CD4-positive, alpha-beta T cell (primary cell): ENCODE results near the gene RAPGEF5. TPM values are rescaled to one million over a fixed set of nuclear protein-coding genes. Genes with fewer than 3 reads are reported as not detected.

Experiments
- ATAC-seq: fragments of 200-7000 bp; cut with Tn5 transposase; one replicate; pipeline ENCODE4 v1.10.0; 2022; ENCODE audit warnings: mild to moderate bottlenecking; ENCODE audit not compliant: poor library complexity
- CTCF ChIA-PET: fragments of 350-600 bp; sonication (Branson Sonifier 250); formaldehyde crosslinking; loops from one replicate; lab custom pipeline; 2021; ENCODE audit warnings: antibody characterized with exemption, inconsistent platforms; lab: Charles Lee
- POLR2A ChIA-PET: fragments of 350-600 bp; sonication (Branson Sonifier 250); formaldehyde crosslinking; loops from one replicate; lab custom pipeline; 2021; ENCODE audit warnings: antibody characterized with exemption, inconsistent platforms; lab: Charles Lee
- DNase-seq, 14 experiments: peaks; one replicate each; pipeline ENCODE4 v3.0.0-alpha.2; 2013 to 2020; ENCODE audit warnings: mixed read lengths in 2 of 14
- H3K27ac ChIP-seq, 2 donors: one replicate each; pipeline versions ENCODE4 v1.5.1 to v1.7.0; 2013; ENCODE audit warnings: low read length in 2 of 2, low read depth in 1 of 2, mild to moderate bottlenecking in 1 of 2
- H3K27me3 ChIP-seq, 2 experiments: 1 replicate in 1 of 2; 2 replicates in 1 of 2; pipeline versions ENCODE4 v1.6.1 to v1.7.0; 2013; ENCODE audit warnings: low read length in 2 of 2, control low read depth in 1 of 2, mild to moderate bottlenecking in 1 of 2, moderate library complexity in 1 of 2; ENCODE audit not compliant: insufficient read depth in 2 of 2, control insufficient read depth in 1 of 2
- H3K36me3 ChIP-seq: one replicate; pipeline ENCODE4 v1.6.1; 2013; ENCODE audit warnings: low read length, control low read depth; ENCODE audit not compliant: insufficient read depth
- H3K4me1 ChIP-seq: one replicate; pipeline ENCODE4 v1.6.1; 2013; ENCODE audit warnings: low read length, control low read depth; ENCODE audit not compliant: insufficient read depth
- H3K4me3 ChIP-seq: one replicate; pipeline ENCODE4 v1.5.1; 2013; ENCODE audit warnings: mild to moderate bottlenecking, low read length, moderate library complexity
- H3K9me3 ChIP-seq, 2 experiments: 1 replicate in 1 of 2; 2 replicates in 1 of 2; pipeline versions ENCODE4 v1.6.1 to v1.7.0; 2013; ENCODE audit warnings: low read length in 2 of 2, mild to moderate bottlenecking in 2 of 2, control low read depth in 1 of 2, moderate library complexity in 1 of 2; ENCODE audit not compliant: control insufficient read depth in 1 of 2, insufficient read depth in 1 of 2
- H3K27ac Mint-ChIP-seq: one replicate; pipeline ENCODE4 v1.8.0; 2020; ENCODE audit warnings: mixed read lengths
- H3K27me3 Mint-ChIP-seq: one replicate; pipeline ENCODE4 v1.8.0; 2021; ENCODE audit warnings: mixed read lengths
- H3K36me3 Mint-ChIP-seq: one replicate; pipeline ENCODE4 v1.8.0; 2021; ENCODE audit warnings: low read depth, mixed read lengths
- H3K4me1 Mint-ChIP-seq: one replicate; pipeline ENCODE4 v1.8.0; 2021; ENCODE audit warnings: low read depth, mixed read lengths
- H3K4me3 Mint-ChIP-seq: one replicate; pipeline ENCODE4 v1.8.0; 2020; ENCODE audit warnings: mild to moderate bottlenecking, mixed read lengths
- H3K9me3 Mint-ChIP-seq: one replicate; pipeline ENCODE4 v1.8.0; 2020; ENCODE audit warnings: mixed read lengths
- CTCF ChIP-seq: fragments of 200-600 bp; IDR thresholded peaks from one replicate; pipeline ENCODE4 v1.8.0; 2022; ENCODE audit warnings: antibody characterized with exemption, mild to moderate bottlenecking
- intact Hi-C, 2 experiments: fragments of 100-400 bp; cut with DNase I in 1 of 2; cut with micrococcal nuclease in 1 of 2; formaldehyde crosslinking; loops; one replicate each; pipeline versions ENCODE4 v1.15.1 to v1.9.0; 2023 to 2025; cut with DNase I, micrococcal nuclease
- total RNA-seq, 174 experiments: library from RNA in 2 of 174; stranded (reverse) in 2 of 174; gene quantifications; one replicate each; pipeline ENCODE4 v1.2.3 and lab custom pipeline; 2021 to 2026

Gene RAPGEF5
- total RNA-seq, 2 experiments from 2014 or later, result 0.17 TPM; not detected in 1

- intact Hi-C loops, result no loop called here
- Mint-ChIP-seq H3K4me1 (no peaks in the 10 kb centered on the region), H3K27me3 (peaks cover 17% of the 10 kb centered on the region), H3K36me3 (no peaks in the 10 kb centered on the region), H3K9me3 (no peaks in the 10 kb centered on the region), H3K4me3 (no peak overlapping the region), H3K27ac (no peak overlapping the region)
- Histone ChIP-seq H3K4me1 (no peaks in the 10 kb centered on the region), H3K27me3 (peaks cover 0 to 2% of the 10 kb centered on the region in 2 experiments), H3K4me3 (no peak overlapping the region), H3K36me3 (no peaks in the 10 kb centered on the region), H3K9me3 (no peaks in the 10 kb centered on the region), H3K27ac (no peak overlapping the region)
- DNase-seq (no peak), ATAC-seq (no peak)
- TF ChIP-seq CTCF, result no peak
- CTCF ChIA-PET, result no interaction called here
- POLR2A ChIA-PET, result no interaction called here
Measured at GRCh38 chr7:22344655-22345054, 12.3 kb downstream of the RAPGEF5 start.

DNA sequence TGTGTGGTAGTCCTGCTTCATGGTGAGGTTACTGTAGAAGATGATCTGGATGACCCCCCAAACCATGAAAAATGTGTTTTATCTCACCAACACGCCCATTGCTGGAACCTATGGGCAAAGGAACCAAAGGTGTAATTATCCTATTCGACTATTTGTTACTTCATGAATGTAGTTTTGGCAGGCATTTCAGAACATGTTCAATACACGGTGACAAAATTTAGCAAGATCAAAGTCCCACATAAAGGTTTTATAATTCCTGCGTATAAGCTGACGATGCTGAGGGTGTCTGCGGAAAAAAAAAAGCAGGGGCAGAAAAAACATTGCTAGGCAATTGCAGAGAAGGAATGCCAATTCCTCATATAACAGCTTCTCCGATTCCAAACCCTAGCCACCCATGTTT, 13.3 kb downstream of the RAPGEF5 start:
- DNase-seq (no peak), ATAC-seq (no peak)
- Mint-ChIP-seq H3K4me1 (no peaks in the 10 kb centered on the region), H3K27me3 (peaks cover 16% of the 10 kb centered on the region), H3K36me3 (no peaks in the 10 kb centered on the region), H3K9me3 (no peaks in the 10 kb centered on the region), H3K27ac (no peak overlapping the region), H3K4me3 (no peak overlapping the region)
- Histone ChIP-seq H3K4me1 (no peaks in the 10 kb centered on the region), H3K36me3 (no peaks in the 10 kb centered on the region), H3K9me3 (no peaks in the 10 kb centered on the region), H3K4me3 (no peak overlapping the region), H3K27ac (no peak overlapping the region), H3K27me3 (no peaks in the 10 kb centered on the region)
- intact Hi-C loops, result no loop called here
- no peak for TF ChIP-seq CTCF
- CTCF ChIA-PET, result no interaction called here
- POLR2A ChIA-PET, result no interaction called here

GRCh38 chr7:22343071-22343470, 13.9 kb downstream of the RAPGEF5 start:
- no peaks in the 10 kb centered on the region for H3K36me3 Mint-ChIP-seq
- Histone ChIP-seq H3K4me3 (no peak overlapping the region), H3K36me3 (no peaks in the 10 kb centered on the region), H3K9me3 (no peaks in the 10 kb centered on the region), H3K27me3 (no peaks in the 10 kb centered on the region), H3K27ac (no peak overlapping the region), H3K4me1 (no peaks in the 10 kb centered on the region)
- CTCF ChIA-PET, result no interaction called here
- no peaks in the 10 kb centered on the region for H3K4me1 Mint-ChIP-seq
- ATAC-seq (no peak), DNase-seq (no peak)
- H3K27ac Mint-ChIP-seq, result no peak overlapping the region
- no peak for TF ChIP-seq CTCF
- H3K27me3 Mint-ChIP-seq, result peaks cover 12% of the 10 kb centered on the region
- POLR2A ChIA-PET, result no interaction called here
- no peak overlapping the region for H3K4me3 Mint-ChIP-seq
- intact Hi-C loops, result no loop called here
- no peaks in the 10 kb centered on the region for H3K9me3 Mint-ChIP-seq
